Endothelial cell of umbilical vein (primary cell): ENCODE measurements around the gene SPEN.

Experiments used
- EZH2 ChIP-seq: IDR thresholded peaks from 2 replicates; pipeline ENCODE4 v1.6.1; 2012; ENCODE audit warnings: borderline replicate concordance, low read depth, mild to moderate bottlenecking, moderate library complexity, low read length, inconsistent platforms; ENCODE audit not compliant: severe bottlenecking
- FOS ChIP-seq: IDR thresholded peaks from 2 replicates; pipeline ENCODE4 v1.6.1; 2011; ENCODE audit warnings: mild to moderate bottlenecking, low read length, moderate library complexity, borderline replicate concordance; ENCODE audit not compliant: insufficient read depth
- MAX ChIP-seq: IDR thresholded peaks from 2 replicates; pipeline ENCODE4 v1.6.1; 2011; ENCODE audit not compliant: insufficient read depth, insufficient read length
- MYC ChIP-seq: IDR thresholded peaks from one replicate; pipeline ENCODE4 v1.6.1; 2011; ENCODE audit warnings: mild to moderate bottlenecking, low read depth, low read length
- POLR2A ChIP-seq: IDR thresholded peaks from 2 replicates; pipeline ENCODE4 v1.6.1; 2012; ENCODE audit warnings: low read depth, mild to moderate bottlenecking, control low read depth, low read length
- POLR2AphosphoS5 ChIP-seq: IDR thresholded peaks from 2 replicates; pipeline ENCODE4 v1.6.1; 2012; ENCODE audit warnings: low read depth, mild to moderate bottlenecking, control low read depth, low read length, moderate library complexity; ENCODE audit not compliant: insufficient read depth
- TF ChIP-seq, protein P1 (sequence below), 2 donors: IDR thresholded peaks; 1 replicate in 1 of 2; 2 replicates in 1 of 2; pipeline ENCODE4 v1.5.1; 2011; ENCODE audit warnings: low read length in 2 of 2, mild to moderate bottlenecking in 2 of 2, moderate library complexity in 2 of 2, control low read depth in 1 of 2, inconsistent platforms in 1 of 2, low read depth in 1 of 2; ENCODE audit not compliant: insufficient read depth in 1 of 2; ENCODE audit errors: extremely low read depth in 1 of 2

DNA sequence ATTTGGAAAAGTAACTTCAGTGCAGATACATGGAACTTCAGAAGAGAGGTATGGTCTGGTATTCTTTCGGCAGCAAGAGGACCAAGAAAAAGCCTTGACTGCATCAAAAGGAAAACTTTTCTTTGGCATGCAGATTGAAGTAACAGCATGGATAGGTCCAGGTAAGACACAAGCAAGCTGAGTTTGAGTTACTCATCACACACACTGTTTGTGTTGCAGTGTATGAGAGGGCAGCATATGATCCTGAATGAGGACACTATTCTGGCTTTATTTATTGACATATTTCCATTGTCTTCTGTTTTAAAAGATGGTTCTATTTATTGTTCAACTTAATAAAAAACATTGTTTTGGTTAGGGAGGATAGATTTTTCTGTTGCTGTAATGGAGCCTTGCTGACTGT, 63.6 kb downstream of the SPEN start:
- TF ChIP-seq, protein P1, sequence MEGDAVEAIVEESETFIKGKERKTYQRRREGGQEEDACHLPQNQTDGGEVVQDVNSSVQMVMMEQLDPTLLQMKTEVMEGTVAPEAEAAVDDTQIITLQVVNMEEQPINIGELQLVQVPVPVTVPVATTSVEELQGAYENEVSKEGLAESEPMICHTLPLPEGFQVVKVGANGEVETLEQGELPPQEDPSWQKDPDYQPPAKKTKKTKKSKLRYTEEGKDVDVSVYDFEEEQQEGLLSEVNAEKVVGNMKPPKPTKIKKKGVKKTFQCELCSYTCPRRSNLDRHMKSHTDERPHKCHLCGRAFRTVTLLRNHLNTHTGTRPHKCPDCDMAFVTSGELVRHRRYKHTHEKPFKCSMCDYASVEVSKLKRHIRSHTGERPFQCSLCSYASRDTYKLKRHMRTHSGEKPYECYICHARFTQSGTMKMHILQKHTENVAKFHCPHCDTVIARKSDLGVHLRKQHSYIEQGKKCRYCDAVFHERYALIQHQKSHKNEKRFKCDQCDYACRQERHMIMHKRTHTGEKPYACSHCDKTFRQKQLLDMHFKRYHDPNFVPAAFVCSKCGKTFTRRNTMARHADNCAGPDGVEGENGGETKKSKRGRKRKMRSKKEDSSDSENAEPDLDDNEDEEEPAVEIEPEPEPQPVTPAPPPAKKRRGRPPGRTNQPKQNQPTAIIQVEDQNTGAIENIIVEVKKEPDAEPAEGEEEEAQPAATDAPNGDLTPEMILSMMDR (IDR thresholded peaks at IDR 0.05; ENCODE audit: extremely low read depth in 1 of 2, insufficient read depth in 1 of 2, low read depth in 1 of 2, low read length in 2 of 2): no peak
- TF ChIP-seq POLR2A (no peak), FOS (no peak), POLR2AphosphoS5 (no peak), EZH2 (no peak), MYC (no peak), MAX (no peak)
